Neural crest cell (in vitro differentiated cells): ENCODE data around the gene IMPG2. TPM values are rescaled to one million over a fixed set of nuclear protein-coding genes. Genes with fewer than 3 reads are reported as not detected.

Experiments used
- DNase-seq: peaks from one replicate; pipeline ENCODE4 v3.0.0; 2021; ENCODE audit warnings: low read depth, mixed read lengths, low spot score
- H3K27ac Mint-ChIP-seq: one replicate; pipeline ENCODE4 v1.8.0; 2021; ENCODE audit warnings: mild to moderate bottlenecking, mixed read lengths; ENCODE audit not compliant: unreplicated experiment
- H3K27me3 Mint-ChIP-seq: 2 replicates; pipeline ENCODE4 v1.8.0; 2021; ENCODE audit warnings: low read depth, mild to moderate bottlenecking, mixed read lengths
- H3K36me3 Mint-ChIP-seq: 2 replicates; pipeline ENCODE4 v1.8.0; 2021; ENCODE audit warnings: low read depth, mild to moderate bottlenecking, mixed read lengths
- H3K4me1 Mint-ChIP-seq: 2 replicates; pipeline ENCODE4 v1.8.0; 2021; ENCODE audit warnings: mixed read lengths
- H3K4me3 Mint-ChIP-seq: one replicate; pipeline ENCODE4 v1.8.0; 2021; ENCODE audit warnings: mild to moderate bottlenecking, mixed read lengths
- H3K9me3 Mint-ChIP-seq: 2 replicates; pipeline ENCODE4 v1.8.0; 2021; ENCODE audit warnings: mixed read lengths
- CTCF ChIP-seq: fragments of 200-600 bp; sonication (generic); conservative IDR thresholded peaks from 2 replicates; pipeline ENCODE4 v1.5.0; 2021; ENCODE audit warnings: antibody characterized with exemption, mild to moderate bottlenecking
- total RNA-seq: library from RNA; stranded (reverse); gene quantifications from 2 replicates; pipeline ENCODE4 v1.2.1, GENCODE V29; 2021

Gene IMPG2
- total RNA-seq, 1 donor from 2014 or later = 0.40 TPM

DNA sequence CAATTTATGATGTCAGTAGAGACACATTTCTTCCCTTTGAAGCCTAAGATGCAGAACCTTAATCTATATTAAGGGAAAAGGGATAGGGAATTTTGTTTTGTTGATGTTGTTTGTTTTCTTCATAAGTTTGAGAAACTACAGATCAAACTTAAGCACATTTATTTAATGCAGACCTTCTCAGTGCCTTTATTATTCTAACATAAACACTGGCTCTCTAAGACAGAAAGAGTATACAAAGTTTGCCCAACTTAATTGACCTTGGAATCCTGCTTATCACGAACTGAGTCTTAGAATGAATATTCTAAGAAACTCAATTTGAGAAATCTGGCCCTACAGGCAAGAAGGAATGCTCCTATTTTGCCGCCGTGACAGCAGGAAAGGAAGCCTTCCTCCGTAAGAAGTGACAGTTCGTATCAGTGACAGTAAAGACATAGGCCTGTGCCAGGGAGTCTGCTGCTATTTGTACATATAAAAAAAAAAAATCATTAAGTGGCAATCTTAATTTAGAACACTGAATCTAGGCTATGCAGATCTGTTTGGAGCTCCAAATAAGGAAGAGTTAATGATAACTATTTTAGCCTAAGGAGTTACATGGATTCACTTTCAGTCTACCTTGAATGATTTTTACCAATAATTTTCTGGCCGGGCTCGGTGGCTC lies 8.8 kb upstream of the IMPG2 start:
- no peaks in the 10 kb centered on the region for H3K27me3 Mint-ChIP-seq
- no peak overlapping the region for H3K27ac Mint-ChIP-seq
- no peak overlapping the region for H3K4me3 Mint-ChIP-seq
- H3K9me3 Mint-ChIP-seq = no peaks in the 10 kb centered on the region
- H3K36me3 Mint-ChIP-seq = peaks cover 9% of the 10 kb centered on the region
- H3K4me1 Mint-ChIP-seq = no peaks in the 10 kb centered on the region
- TF ChIP-seq CTCF = no peak
- DNase-seq = no peak

- H3K4me1 Mint-ChIP-seq = no peaks in the 10 kb centered on the region
- H3K9me3 Mint-ChIP-seq = no peaks in the 10 kb centered on the region
- no peak overlapping the region for H3K27ac Mint-ChIP-seq
- H3K36me3 Mint-ChIP-seq = peaks cover 7% of the 10 kb centered on the region
- H3K4me3 Mint-ChIP-seq = no peak overlapping the region
- no peaks in the 10 kb centered on the region for H3K27me3 Mint-ChIP-seq
- no peak for TF ChIP-seq CTCF
- no peak for DNase-seq
Observed at GRCh38 chr3:101325393-101326134, 5.2 kb upstream of the IMPG2 start.

DNA sequence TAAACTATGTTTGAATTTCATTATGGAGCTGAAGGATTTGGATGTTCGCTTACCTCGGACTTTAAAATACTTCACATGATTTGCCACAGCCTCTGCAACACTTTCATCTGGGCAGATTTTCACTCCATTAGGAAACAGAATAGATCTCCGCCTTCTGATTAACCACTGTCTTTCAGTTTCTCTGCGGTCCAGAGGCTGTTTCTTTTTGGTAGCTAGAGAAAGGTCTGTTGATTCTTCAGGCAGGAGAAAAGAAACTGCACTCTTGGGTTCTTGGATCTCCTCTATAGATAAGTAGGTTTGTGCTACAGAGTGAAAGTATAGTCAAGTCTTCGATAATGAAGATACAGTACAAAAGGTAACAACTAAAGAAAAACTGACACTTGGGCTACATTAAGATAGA lies 844 bp downstream of the IMPG2 start:
- Mint-ChIP-seq H3K9me3 (no peaks in the 10 kb centered on the region), H3K4me3 (no peak overlapping the region), H3K27me3 (no peaks in the 10 kb centered on the region), H3K4me1 (no peaks in the 10 kb centered on the region), H3K27ac (no peak overlapping the region), H3K36me3 (no peaks in the 10 kb centered on the region)
- TF ChIP-seq CTCF = no peak
- DNase-seq = no peak

- H3K4me1 Mint-ChIP-seq = peaks cover 8% of the 10 kb centered on the region
- no peak overlapping the region for H3K27ac Mint-ChIP-seq
- DNase-seq = no peak
- H3K36me3 Mint-ChIP-seq = peaks cover 22% of the 10 kb centered on the region
- no peaks in the 10 kb centered on the region for H3K27me3 Mint-ChIP-seq
- H3K9me3 Mint-ChIP-seq = peaks cover 13% of the 10 kb centered on the region
- H3K4me3 Mint-ChIP-seq = no peak overlapping the region
- TF ChIP-seq CTCF = no peak
Observed at GRCh38 chr3:101312545-101312944, 7.8 kb downstream of the IMPG2 start.

GRCh38 chr3:101311676-101312075 lies 8.7 kb downstream of the IMPG2 start:
- H3K36me3 Mint-ChIP-seq = peaks cover 28% of the 10 kb centered on the region
- H3K4me3 Mint-ChIP-seq = no peak overlapping the region
- TF ChIP-seq CTCF = no peak
- H3K27me3 Mint-ChIP-seq = no peaks in the 10 kb centered on the region
- peaks cover 8% of the 10 kb centered on the region for H3K4me1 Mint-ChIP-seq
- H3K9me3 Mint-ChIP-seq = peaks cover 13% of the 10 kb centered on the region
- DNase-seq = no peak
- H3K27ac Mint-ChIP-seq = no peak overlapping the region
